PC-3 (cell line): ENCODE measurements around the gene PCDH1. TPM values are rescaled to one million over a fixed set of nuclear protein-coding genes. Genes with fewer than 3 reads are reported as not detected.

ENCODE experiments used
- ATAC-seq: fragments of 200-7000 bp; cut with Tn5 transposase; 2 replicates; pipeline ENCODE4 v1.9.1; 2020; ENCODE audit warnings: mild to moderate bottlenecking, moderate library complexity
- BruUV-seq: library from RNA; stranded (reverse); fragments of 400-500 nt; replicated peaks from 2 replicates; lab custom pipeline; 2021; lab: Mats Ljungman, UMichigan
- CTCF ChIA-PET: fragments of 300-600 bp; sonication (Branson Sonifier 250); formaldehyde crosslinking; loops from one replicate; lab custom pipeline; 2022; ENCODE audit warnings: antibody characterized with exemption; lab: Charles Lee
- POLR2A ChIA-PET: fragments of 300-600 bp; sonication (Branson Sonifier 250); formaldehyde crosslinking; loops from one replicate; lab custom pipeline; 2022; ENCODE audit warnings: antibody characterized with exemption; ENCODE audit not compliant: unreplicated experiment; lab: Charles Lee
- DNase-seq: peaks from one replicate; pipeline ENCODE4 v3.0.0-alpha.2; 2015
- H2AFZ ChIP-seq: fragments of 300-600 bp; sonication (generic); 2 replicates; pipeline ENCODE4 v1.6.0; 2016; ENCODE audit warnings: antibody characterized with exemption, low read length
- H3F3A ChIP-seq: fragments of 300-600 bp; sonication (generic); one replicate; pipeline ENCODE4 v1.6.0; 2017; ENCODE audit warnings: antibody characterized with exemption, low read length, control low read depth, mild to moderate bottlenecking; ENCODE audit not compliant: unreplicated experiment
- H3K27ac ChIP-seq: fragments of 300-600 bp; sonication (generic); 2 replicates; pipeline ENCODE4 v1.5.1; 2016; ENCODE audit warnings: mild to moderate bottlenecking, low read length
- H3K27me3 ChIP-seq: fragments of 300-600 bp; sonication (generic); 2 replicates; pipeline ENCODE4 v1.6.1; 2016; ENCODE audit warnings: low read length, mixed read lengths
- H3K36me3 ChIP-seq: fragments of 300-600 bp; sonication (generic); 2 replicates; pipeline ENCODE4 v1.6.1; 2016; ENCODE audit warnings: low read depth, mixed run types, low read length, mixed read lengths
- H3K4me1 ChIP-seq: fragments of 300-600 bp; sonication (generic); 2 replicates; pipeline ENCODE4 v1.5.1; 2016; ENCODE audit warnings: low read length; ENCODE audit not compliant: insufficient read depth
- H3K4me2 ChIP-seq: fragments of 300-600 bp; sonication (generic); 2 replicates; pipeline ENCODE4 v1.6.0; 2016; ENCODE audit warnings: low read length
- H3K4me3 ChIP-seq: fragments of 300-600 bp; sonication (generic); 2 replicates; pipeline ENCODE4 v1.5.1; 2016; ENCODE audit warnings: mild to moderate bottlenecking, low read length, mixed read lengths
- H3K79me2 ChIP-seq: fragments of 300-600 bp; sonication (generic); 2 replicates; pipeline ENCODE4 v1.6.1; 2017; ENCODE audit warnings: low read length, mixed read lengths
- H3K9ac ChIP-seq: fragments of 300-600 bp; sonication (generic); 2 replicates; pipeline ENCODE4 v1.6.0; 2016; ENCODE audit warnings: mild to moderate bottlenecking, low read length
- H3K9me2 ChIP-seq: fragments of 300-600 bp; sonication (generic); replicated peaks from 2 replicates; pipeline ENCODE4 v1.6.1; 2016; ENCODE audit warnings: mixed run types, low read length, mixed read lengths
- H3K9me3 ChIP-seq: fragments of 300-600 bp; sonication (generic); 2 replicates; pipeline ENCODE4 v1.6.1; 2016; ENCODE audit warnings: low read length, mixed read lengths
- H4K20me1 ChIP-seq: fragments of 300-600 bp; sonication (generic); 2 replicates; pipeline ENCODE4 v1.6.1; 2016; ENCODE audit warnings: low read length, mixed read lengths
- CTCF ChIP-seq: fragments of 300-600 bp; sonication (generic); conservative IDR thresholded peaks from 2 replicates; pipeline ENCODE4 v1.5.1; 2017; ENCODE audit warnings: antibody characterized with exemption, low read depth, mild to moderate bottlenecking, low read length
- EZH2 ChIP-seq: fragments of 300-600 bp; sonication (generic); IDR thresholded peaks from one replicate; pipeline ENCODE4 v1.6.1; 2017; ENCODE audit warnings: antibody characterized with exemption, mild to moderate bottlenecking, low read length; ENCODE audit not compliant: unreplicated experiment
- EZH2phosphoT487 ChIP-seq: fragments of 300-600 bp; sonication (generic); IDR thresholded peaks from 2 replicates; pipeline ENCODE4 v1.6.1; 2018; ENCODE audit warnings: mild to moderate bottlenecking, antibody characterized with exemption, low read length, borderline replicate concordance
- intact Hi-C: fragments of 100-400 bp; cut with micrococcal nuclease; formaldehyde crosslinking; loops from 2 replicates; pipeline ENCODE4 v1.9.0; 2023
- total RNA-seq: library from RNA; depleted of rRNA; stranded (reverse); fragments of >200 nt; gene quantifications from 2 replicates; pipeline ENCODE4 v1.2.3, GENCODE V29; 2014

Gene PCDH1
- total RNA-seq, 1 experiment from 2014 or later = 55.8 TPM

- DNase-seq (peak; percentile 50), ATAC-seq (peak; percentile 21)
- Histone ChIP-seq H2AFZ (peak overlapping the region; percentile 44), H3K27ac (peak overlapping the region; percentile 37), H3K9me2 (no peaks in the 10 kb centered on the region), H3K79me2 (peaks cover 56% of the 10 kb centered on the region), H3K4me3 (peak overlapping the region; percentile 81), H3K9ac (peak overlapping the region; percentile 76), H3K36me3 (no peaks in the 10 kb centered on the region), H3K4me2 (peak overlapping the region; percentile 94), H3F3A (no peaks in the 10 kb centered on the region), H4K20me1 (no peaks in the 10 kb centered on the region), H3K4me1 (peaks cover 9% of the 10 kb centered on the region; the same call in 1 of the 2 replicates), H3K9me3 (no peaks in the 10 kb centered on the region), H3K27me3 (no peaks in the 10 kb centered on the region)
- TF ChIP-seq EZH2phosphoT487 (no peak), EZH2 (no peak), CTCF (no peak)
- TSS peak; percentile 66 for BruUV-seq
- ChIA-PET CTCF (no interaction called here), POLR2A (no interaction called here)
- intact Hi-C loops = loop anchor here (10.0 kb wide), 1 partner anchor 62 kb away; no protein-coding TSS in a partner anchor
Measured at GRCh38 chr5:141876628-141877355, 1.4 kb downstream of the PCDH1 start.

- DNase-seq = peak; percentile 51
- no peaks in the 10 kb centered on the region for H4K20me1 ChIP-seq
- H3K79me2 ChIP-seq = peaks cover 64% of the 10 kb centered on the region
- no peaks in the 10 kb centered on the region for H3K9me3 ChIP-seq
- H3K4me1 ChIP-seq = peaks cover 16% of the 10 kb centered on the region
- peak overlapping the region; percentile 94 for H3K4me2 ChIP-seq
- TF ChIP-seq CTCF (no peak), EZH2phosphoT487 (no peak), EZH2 (no peak)
- no peaks in the 10 kb centered on the region for H3K27me3 ChIP-seq
- peak; percentile 10 for ATAC-seq
- H3K9ac ChIP-seq = peak overlapping the region; percentile 76
- BruUV-seq = no TSS peak
- ChIA-PET POLR2A (no interaction called here), CTCF (interaction anchor here (0.6 kb wide), 1 partner anchor 118 kb away, joined by 5 read pairs; no protein-coding TSS in a partner anchor)
- H3K9me2 ChIP-seq = no peaks in the 10 kb centered on the region
- H3K4me3 ChIP-seq = peak overlapping the region; percentile 81
- intact Hi-C loops = loop anchor here (10.0 kb wide), 1 partner anchor 61 kb away; no protein-coding TSS in a partner anchor
- H2AFZ ChIP-seq = peak overlapping the region; percentile 44
- no peaks in the 10 kb centered on the region for H3F3A ChIP-seq
- H3K36me3 ChIP-seq = no peaks in the 10 kb centered on the region
- H3K27ac ChIP-seq = peak overlapping the region; percentile 37
Measured at GRCh38 chr5:141875795-141876627, 2.2 kb downstream of the PCDH1 start.
